Nephron (organoid): Measurements from ENCODE around the gene TUT7.

Experiments used
- H3K27ac Mint-ChIP-seq, 3 experiments: 2 replicates each; pipeline ENCODE4 v1.8.0; 2020; ENCODE audit warnings: mixed read lengths in 3 of 3, mild to moderate bottlenecking in 2 of 3, moderate library complexity in 1 of 3
- H3K27me3 Mint-ChIP-seq: 2 replicates; pipeline ENCODE4 v1.8.0; 2021; ENCODE audit warnings: low read depth, mild to moderate bottlenecking, moderate library complexity, mixed read lengths
- H3K36me3 Mint-ChIP-seq: 2 replicates; pipeline ENCODE4 v1.8.0; 2020; ENCODE audit warnings: low read depth, mixed read lengths
- H3K4me1 Mint-ChIP-seq: 2 replicates; pipeline ENCODE4 v1.8.0; 2020; ENCODE audit warnings: mixed read lengths
- H3K4me3 Mint-ChIP-seq, 3 experiments: 2 replicates each; pipeline ENCODE4 v1.8.0; 2020; ENCODE audit warnings: mild to moderate bottlenecking in 3 of 3, mixed read lengths in 3 of 3, moderate library complexity in 2 of 3
- H3K9me3 Mint-ChIP-seq: 2 replicates; pipeline ENCODE4 v1.8.0; 2020; ENCODE audit warnings: mixed read lengths
- TF ChIP-seq, protein P1 (sequence below), 3 experiments: fragments of 200-600 bp; sonication (generic); IDR thresholded peaks; one replicate each; pipeline ENCODE4 v1.5.0; 2021; ENCODE audit warnings: antibody characterized with exemption in 3 of 3; ENCODE audit not compliant: unreplicated experiment in 3 of 3

The TUT7 gene

DNA sequence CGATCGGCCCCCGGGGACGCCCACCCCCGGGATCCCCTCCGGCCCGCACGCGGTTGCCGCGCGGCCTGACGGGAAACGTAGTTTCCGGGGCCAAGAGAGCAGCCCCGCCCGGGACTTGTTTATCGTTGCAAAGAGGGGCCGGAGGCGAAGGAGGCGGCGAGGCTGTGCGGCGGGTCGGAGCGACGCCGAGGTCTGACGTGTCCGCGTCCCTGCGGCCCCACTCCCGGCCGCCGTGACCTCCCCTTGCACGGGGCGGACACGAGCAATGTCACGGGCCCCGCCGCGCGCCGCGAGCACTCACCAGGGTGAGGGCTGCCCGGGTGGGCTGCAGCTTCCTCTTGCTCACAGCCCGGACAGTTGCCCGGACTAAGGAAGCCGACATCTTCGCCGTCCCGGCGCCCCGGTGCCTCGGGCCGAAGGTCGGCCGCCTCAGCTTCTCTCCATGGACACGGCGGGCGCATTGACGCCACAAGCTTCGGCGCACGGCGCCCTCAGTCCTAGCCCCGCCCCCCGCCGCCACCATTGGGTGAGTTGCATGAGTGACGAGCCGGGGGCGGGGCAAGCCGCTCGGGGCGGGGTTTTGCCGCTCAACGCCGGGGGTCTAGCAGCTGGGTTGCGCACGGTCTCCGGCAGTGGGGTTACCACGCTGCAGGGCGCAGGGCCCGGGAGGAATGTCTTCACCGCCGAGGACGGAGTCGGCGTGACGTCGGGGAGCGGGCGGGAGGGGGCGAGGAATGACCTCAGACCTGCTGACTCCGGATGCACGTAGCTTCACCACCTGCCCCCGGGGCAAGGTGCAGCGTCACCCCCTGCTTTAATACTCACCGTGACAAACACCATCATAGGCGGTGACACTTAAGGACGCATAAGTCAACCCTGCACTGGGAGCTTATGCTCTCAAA is 71.9 kb downstream of the TUT7 start, which contains the start of gene ISCA1:
Gene ISCA1, minus strand, starts transcription at position 462 of the 902 bp plus-strand sequence. Its CDS starts 80 bp downstream, at position 382.
- H3K4me1 Mint-ChIP-seq = peaks cover 20% of the 10 kb centered on the region
- H3K9me3 Mint-ChIP-seq = no peaks in the 10 kb centered on the region
- peaks cover 3% of the 10 kb centered on the region for H3K27me3 Mint-ChIP-seq
- peak within 1 kb of the TSS; percentile 64 to 93 (median 89) for H3K27ac Mint-ChIP-seq
- TF ChIP-seq, protein P1, sequence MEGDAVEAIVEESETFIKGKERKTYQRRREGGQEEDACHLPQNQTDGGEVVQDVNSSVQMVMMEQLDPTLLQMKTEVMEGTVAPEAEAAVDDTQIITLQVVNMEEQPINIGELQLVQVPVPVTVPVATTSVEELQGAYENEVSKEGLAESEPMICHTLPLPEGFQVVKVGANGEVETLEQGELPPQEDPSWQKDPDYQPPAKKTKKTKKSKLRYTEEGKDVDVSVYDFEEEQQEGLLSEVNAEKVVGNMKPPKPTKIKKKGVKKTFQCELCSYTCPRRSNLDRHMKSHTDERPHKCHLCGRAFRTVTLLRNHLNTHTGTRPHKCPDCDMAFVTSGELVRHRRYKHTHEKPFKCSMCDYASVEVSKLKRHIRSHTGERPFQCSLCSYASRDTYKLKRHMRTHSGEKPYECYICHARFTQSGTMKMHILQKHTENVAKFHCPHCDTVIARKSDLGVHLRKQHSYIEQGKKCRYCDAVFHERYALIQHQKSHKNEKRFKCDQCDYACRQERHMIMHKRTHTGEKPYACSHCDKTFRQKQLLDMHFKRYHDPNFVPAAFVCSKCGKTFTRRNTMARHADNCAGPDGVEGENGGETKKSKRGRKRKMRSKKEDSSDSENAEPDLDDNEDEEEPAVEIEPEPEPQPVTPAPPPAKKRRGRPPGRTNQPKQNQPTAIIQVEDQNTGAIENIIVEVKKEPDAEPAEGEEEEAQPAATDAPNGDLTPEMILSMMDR (IDR thresholded peaks at IDR 0.05; ENCODE audit: unreplicated experiment in 3 of 3) = no peak
- H3K36me3 Mint-ChIP-seq = peaks cover 4% of the 10 kb centered on the region
- peak within 1 kb of the TSS; percentile 86 to 95 (median 91) for H3K4me3 Mint-ChIP-seq

DNA sequence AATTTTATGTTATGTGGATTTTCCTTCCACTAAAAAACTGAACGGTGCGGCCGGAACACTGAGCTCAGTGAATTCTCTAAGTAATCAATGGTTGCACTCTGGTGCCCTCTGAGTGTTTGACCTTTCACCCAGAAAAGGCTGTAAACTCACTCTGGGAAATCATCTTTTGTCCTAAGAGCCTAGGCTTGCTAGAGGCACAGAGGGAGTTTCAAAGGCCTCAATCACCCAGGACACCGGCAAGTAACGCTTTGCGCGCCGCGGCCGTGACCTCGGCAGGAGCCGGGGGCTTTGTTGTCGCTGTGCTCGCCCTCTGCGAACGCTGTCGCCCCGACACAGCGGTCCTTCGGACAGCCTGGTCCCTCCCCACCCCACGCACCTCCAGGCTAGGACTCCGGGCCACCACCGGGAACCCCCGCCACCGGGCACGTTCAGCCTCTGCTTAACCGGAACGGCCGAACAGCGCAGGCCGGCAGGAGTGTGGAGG is 72.6 kb downstream of the TUT7 start:
- peaks cover 20% of the 10 kb centered on the region for H3K4me1 Mint-ChIP-seq
- H3K9me3 Mint-ChIP-seq = no peaks in the 10 kb centered on the region
- TF ChIP-seq, protein P1 (IDR thresholded peaks at IDR 0.05; ENCODE audit: unreplicated experiment in 3 of 3) = no peak
- H3K27ac Mint-ChIP-seq = peak overlapping the region; percentile 64 to 93 (median 89)
- peaks cover 3% of the 10 kb centered on the region for H3K27me3 Mint-ChIP-seq
- H3K4me3 Mint-ChIP-seq = peak overlapping the region; percentile 86 to 95 (median 91)
- H3K36me3 Mint-ChIP-seq = peaks cover 4% of the 10 kb centered on the region

DNA sequence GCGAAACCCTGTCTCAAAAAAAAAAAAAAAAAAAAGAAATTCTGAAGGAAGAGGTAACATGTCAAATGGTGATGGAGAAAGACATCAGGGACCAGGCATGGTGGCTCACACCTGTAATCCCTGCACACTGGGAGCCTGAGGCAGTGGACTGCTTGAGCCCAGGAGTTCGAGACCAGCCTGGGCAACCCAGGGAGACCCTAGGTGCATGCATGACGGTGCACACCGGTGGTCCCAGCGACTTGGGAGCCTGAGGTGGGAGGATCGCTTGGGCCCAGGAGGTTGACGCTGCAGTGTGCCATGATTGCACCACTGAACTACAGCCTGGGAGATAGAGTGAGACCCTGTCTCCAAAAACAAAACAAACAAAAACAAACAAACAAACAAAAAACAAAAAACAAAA is 73.6 kb downstream of the TUT7 start:
- H3K4me3 Mint-ChIP-seq = peak overlapping the region; percentile 86 to 95 (median 91)
- peaks cover 20% of the 10 kb centered on the region for H3K4me1 Mint-ChIP-seq
- TF ChIP-seq, protein P1 (IDR thresholded peaks at IDR 0.05; ENCODE audit: unreplicated experiment in 3 of 3) = no peak
- peaks cover 3% of the 10 kb centered on the region for H3K27me3 Mint-ChIP-seq
- no peaks in the 10 kb centered on the region for H3K9me3 Mint-ChIP-seq
- H3K36me3 Mint-ChIP-seq = peaks cover 4% of the 10 kb centered on the region
- H3K27ac Mint-ChIP-seq = no peak overlapping the region

DNA sequence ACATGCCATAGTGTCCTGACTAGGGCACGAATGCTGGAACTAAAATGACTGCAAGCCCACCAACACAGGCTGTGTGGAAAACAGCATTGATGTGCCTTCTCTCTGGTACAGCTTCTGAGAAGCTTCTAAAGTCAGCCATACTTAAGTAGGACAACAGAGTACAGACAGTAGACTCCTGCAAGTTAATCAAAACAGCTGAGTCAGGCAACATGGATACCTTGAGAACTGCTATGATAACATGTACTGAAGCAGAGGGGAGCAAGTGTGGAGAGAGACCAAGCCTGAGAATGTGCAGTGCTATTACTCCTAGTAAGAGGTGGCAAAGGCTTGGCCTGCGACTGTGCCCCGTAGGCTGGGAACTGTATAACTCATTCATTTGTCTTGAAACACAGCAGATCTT is 74.4 kb downstream of the TUT7 start:
- H3K27ac Mint-ChIP-seq = peak overlapping the region in 2 of 3 experiments; percentile 76 to 84
- H3K4me1 Mint-ChIP-seq = peaks cover 20% of the 10 kb centered on the region
- H3K4me3 Mint-ChIP-seq = peak overlapping the region; percentile 84 to 91 (median 86)
- H3K9me3 Mint-ChIP-seq = no peaks in the 10 kb centered on the region
- TF ChIP-seq, protein P1 (IDR thresholded peaks at IDR 0.05; ENCODE audit: unreplicated experiment in 3 of 3) = no peak
- H3K36me3 Mint-ChIP-seq = peaks cover 4% of the 10 kb centered on the region
- peaks cover 3% of the 10 kb centered on the region for H3K27me3 Mint-ChIP-seq

DNA sequence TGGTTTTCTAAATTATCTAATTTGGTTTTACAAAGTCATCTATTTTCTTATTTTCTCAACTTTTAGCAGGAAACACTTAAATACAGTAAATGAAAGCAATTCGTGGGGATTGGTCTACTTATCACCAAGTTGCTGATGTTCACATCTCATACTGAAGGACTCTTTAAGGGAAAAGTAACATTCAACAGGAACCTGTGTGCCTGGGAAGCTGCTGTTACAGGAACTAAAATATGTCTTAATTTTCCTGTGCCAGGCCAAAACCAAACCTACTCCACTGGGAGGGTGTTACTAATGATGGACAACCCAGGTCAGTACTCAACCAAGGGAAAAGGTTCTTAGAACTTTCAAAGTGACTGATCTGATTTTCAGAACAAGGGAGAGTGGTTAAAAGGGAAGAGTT is 77.1 kb downstream of the TUT7 start:
- TF ChIP-seq, protein P1 (IDR thresholded peaks at IDR 0.05; ENCODE audit: unreplicated experiment in 3 of 3) = no peak
- Mint-ChIP-seq H3K9me3 (no peaks in the 10 kb centered on the region), H3K27ac (no peak overlapping the region), H3K36me3 (peaks cover 25% of the 10 kb centered on the region), H3K27me3 (no peaks in the 10 kb centered on the region), H3K4me3 (no peak overlapping the region), H3K4me1 (peaks cover 20% of the 10 kb centered on the region)
